HepG2 (cell line): ENCODE measurements around the gene ZDHHC18. TPM values are rescaled to one million over a fixed set of nuclear protein-coding genes. Genes with fewer than 3 reads are reported as not detected.

Experiments used
- DPF2 ChIP-seq: sonication (generic); formaldehyde crosslinking; IDR thresholded peaks from 2 replicates; pipeline ENCODE4 v1.4.0; 2020; ENCODE audit warnings: mild to moderate bottlenecking, low read depth, missing genetic modification reagents, borderline replicate concordance
- EED ChIP-seq: sonication (generic); formaldehyde crosslinking; IDR thresholded peaks from 2 replicates; pipeline ENCODE4 v1.5.0; 2020; ENCODE audit warnings: mild to moderate bottlenecking, missing genetic modification reagents
- GATAD2A ChIP-seq: IDR thresholded peaks from 2 replicates; pipeline ENCODE4 v1.6.1; 2016
- ISL2 ChIP-seq: sonication (generic); formaldehyde crosslinking; IDR thresholded peaks from 2 replicates; pipeline ENCODE4 v1.5.0; 2020; ENCODE audit warnings: missing genetic modification reagents
- KDM5B ChIP-seq: sonication (generic); formaldehyde crosslinking; IDR thresholded peaks from 2 replicates; pipeline ENCODE4 v1.4.0; 2020; ENCODE audit warnings: missing genetic modification reagents, mild to moderate bottlenecking, borderline replicate concordance
- MLX ChIP-seq: IDR thresholded peaks from 2 replicates; pipeline ENCODE4 v1.6.1; 2016
- PAX8 ChIP-seq: sonication (generic); formaldehyde crosslinking; IDR thresholded peaks from 2 replicates; pipeline ENCODE4 v1.8.0; 2022; ENCODE audit warnings: mild to moderate bottlenecking, missing genetic modification reagents, borderline replicate concordance
- RORA ChIP-seq: sonication (generic); formaldehyde crosslinking; IDR thresholded peaks from 2 replicates; pipeline ENCODE4 v1.5.0; 2020; ENCODE audit warnings: mild to moderate bottlenecking, missing genetic modification reagents, moderate library complexity
- SPEN ChIP-seq: sonication (generic); formaldehyde crosslinking; IDR thresholded peaks from 2 replicates; pipeline ENCODE4 v1.5.1; 2020; ENCODE audit warnings: low read depth, mild to moderate bottlenecking, missing genetic modification reagents
- SRY ChIP-seq: sonication (generic); formaldehyde crosslinking; IDR thresholded peaks from 2 replicates; pipeline ENCODE4 v1.8.0; 2022; ENCODE audit warnings: mild to moderate bottlenecking, missing genetic modification reagents
- THAP9 ChIP-seq: sonication (generic); formaldehyde crosslinking; IDR thresholded peaks from 2 replicates; pipeline ENCODE4; 2020; ENCODE audit warnings: missing genetic modification reagents, mild to moderate bottlenecking, borderline replicate concordance
- ZNF333 ChIP-seq: sonication (generic); formaldehyde crosslinking; IDR thresholded peaks from 2 replicates; pipeline ENCODE4 v1.4.0; 2020; ENCODE audit warnings: mild to moderate bottlenecking, missing genetic modification reagents, borderline replicate concordance
- ZNF350 ChIP-seq: sonication (generic); formaldehyde crosslinking; IDR thresholded peaks from 2 replicates; pipeline ENCODE4 v1.4.0; 2020; ENCODE audit warnings: mild to moderate bottlenecking, low read depth, missing genetic modification reagents, borderline replicate concordance
- ZNF737 ChIP-seq: sonication (generic); formaldehyde crosslinking; IDR thresholded peaks from 2 replicates; pipeline ENCODE4 v1.5.0; 2020; ENCODE audit warnings: missing genetic modification reagents, mild to moderate bottlenecking, borderline replicate concordance
- ZNF766 ChIP-seq: sonication (generic); formaldehyde crosslinking; IDR thresholded peaks from 2 replicates; pipeline ENCODE4 v1.5.0; 2020; ENCODE audit warnings: missing genetic modification reagents, borderline replicate concordance
- ZNF792 ChIP-seq: IDR thresholded peaks from 2 replicates; pipeline ENCODE4 v1.6.1; 2016
- polyA plus RNA-seq, 8 experiments: library from polyadenylated mRNA; depleted of rRNA in 3 of 8; stranded (reverse) in 7 of 8; unstranded in 1 of 8; fragments of >200 nt; fragmentation: Illumina TruSeq in 4 of 8; extraction: Trizol in 4 of 8; gene quantifications; 2 replicates each; pipeline versions ENCODE4 v1.2.1 to v1.2.3, GENCODE V29; 2011 to 2016; ENCODE audit warnings: low read depth in 4 of 8, missing spikeins in 1 of 8, mixed read lengths in 1 of 8; ENCODE audit not compliant: insufficient read depth in 1 of 8
- total RNA-seq, 5 experiments: library from RNA; depleted of rRNA; stranded (reverse); fragments of >200 nt; fragmentation: Illumina TruSeq; extraction: Trizol; gene quantifications; 2 replicates each; pipeline ENCODE4 v1.2.3, GENCODE V29; 2016; ENCODE audit warnings: low read depth in 1 of 5
- TF ChIP-seq, protein P1 (sequence below): IDR thresholded peaks from 2 replicates; pipeline ENCODE4 v1.6.1; 2012; ENCODE audit warnings: low read depth, low read length, improper control_type of control experiment
- TF ChIP-seq, protein P2 (sequence below): sonication (generic); formaldehyde crosslinking; IDR thresholded peaks from 2 replicates; pipeline ENCODE4 v1.5.1; 2020; ENCODE audit warnings: mild to moderate bottlenecking, missing genetic modification reagents
- TF ChIP-seq, protein P3 (sequence below): IDR thresholded peaks from 2 replicates; pipeline ENCODE4 v1.6.1; 2016; ENCODE audit warnings: mild to moderate bottlenecking

The ZDHHC18 gene
- total and polyA plus RNA-seq, 2 of the 13 experiments (the other 11 are each of a cell fraction or from before 2014, with no cell fraction given), result 13.2 to 35.3 TPM

- no peak for TF ChIP-seq THAP9 (CRISPR knock-in tag)
- TF ChIP-seq SPEN (CRISPR knock-in tag), result no peak
- TF ChIP-seq, protein P1, sequence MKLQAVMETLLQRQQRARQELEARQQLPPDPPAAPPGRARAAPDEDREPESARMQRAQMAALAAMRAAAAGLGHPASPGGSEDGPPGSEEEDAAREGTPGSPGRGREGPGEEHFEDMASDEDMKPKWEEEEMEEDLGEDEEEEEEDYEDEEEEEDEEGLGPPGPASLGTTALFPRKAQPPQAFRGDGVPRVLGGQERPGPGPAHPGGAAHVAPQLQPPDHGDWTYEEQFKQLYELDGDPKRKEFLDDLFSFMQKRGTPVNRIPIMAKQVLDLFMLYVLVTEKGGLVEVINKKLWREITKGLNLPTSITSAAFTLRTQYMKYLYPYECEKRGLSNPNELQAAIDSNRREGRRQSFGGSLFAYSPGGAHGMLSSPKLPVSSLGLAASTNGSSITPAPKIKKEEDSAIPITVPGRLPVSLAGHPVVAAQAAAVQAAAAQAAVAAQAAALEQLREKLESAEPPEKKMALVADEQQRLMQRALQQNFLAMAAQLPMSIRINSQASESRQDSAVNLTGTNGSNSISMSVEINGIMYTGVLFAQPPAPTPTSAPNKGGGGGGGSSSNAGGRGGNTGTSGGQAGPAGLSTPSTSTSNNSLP, result no peak
- no peak for TF ChIP-seq ZNF333
- TF ChIP-seq, protein P2, sequence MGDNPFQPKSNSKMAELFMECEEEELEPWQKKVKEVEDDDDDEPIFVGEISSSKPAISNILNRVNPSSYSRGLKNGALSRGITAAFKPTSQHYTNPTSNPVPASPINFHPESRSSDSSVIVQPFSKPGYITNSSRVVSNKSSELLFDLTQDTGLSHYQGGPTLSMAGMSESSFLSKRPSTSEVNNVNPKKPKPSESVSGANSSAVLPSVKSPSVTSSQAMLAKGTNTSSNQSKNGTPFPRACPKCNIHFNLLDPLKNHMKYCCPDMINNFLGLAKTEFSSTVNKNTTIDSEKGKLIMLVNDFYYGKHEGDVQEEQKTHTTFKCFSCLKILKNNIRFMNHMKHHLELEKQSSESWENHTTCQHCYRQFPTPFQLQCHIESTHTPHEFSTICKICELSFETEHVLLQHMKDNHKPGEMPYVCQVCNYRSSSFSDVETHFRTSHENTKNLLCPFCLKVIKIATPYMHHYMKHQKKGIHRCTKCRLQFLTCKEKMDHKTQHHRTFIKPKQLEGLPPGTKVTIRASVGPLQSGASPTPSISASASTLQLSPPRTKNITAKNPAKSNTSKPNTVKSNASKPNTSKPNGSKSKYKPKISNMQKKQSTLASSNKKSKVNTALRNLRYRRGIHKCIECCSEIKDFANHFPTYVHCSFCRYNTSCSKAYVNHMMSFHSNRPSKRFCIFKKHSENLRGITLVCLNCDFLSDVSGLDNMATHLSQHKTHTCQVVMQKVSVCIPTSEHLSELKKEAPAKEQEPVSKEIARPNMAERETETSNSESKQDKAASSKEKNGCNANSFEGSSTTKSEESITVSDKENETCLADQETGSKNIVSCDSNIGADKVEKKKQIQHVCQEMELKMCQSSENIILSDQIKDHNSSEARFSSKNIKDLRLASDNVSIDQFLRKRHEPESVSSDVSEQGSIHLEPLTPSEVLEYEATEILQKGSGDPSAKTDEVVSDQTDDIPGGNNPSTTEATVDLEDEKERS (CRISPR knock-in tag), result no peak
- TF ChIP-seq, protein P3, sequence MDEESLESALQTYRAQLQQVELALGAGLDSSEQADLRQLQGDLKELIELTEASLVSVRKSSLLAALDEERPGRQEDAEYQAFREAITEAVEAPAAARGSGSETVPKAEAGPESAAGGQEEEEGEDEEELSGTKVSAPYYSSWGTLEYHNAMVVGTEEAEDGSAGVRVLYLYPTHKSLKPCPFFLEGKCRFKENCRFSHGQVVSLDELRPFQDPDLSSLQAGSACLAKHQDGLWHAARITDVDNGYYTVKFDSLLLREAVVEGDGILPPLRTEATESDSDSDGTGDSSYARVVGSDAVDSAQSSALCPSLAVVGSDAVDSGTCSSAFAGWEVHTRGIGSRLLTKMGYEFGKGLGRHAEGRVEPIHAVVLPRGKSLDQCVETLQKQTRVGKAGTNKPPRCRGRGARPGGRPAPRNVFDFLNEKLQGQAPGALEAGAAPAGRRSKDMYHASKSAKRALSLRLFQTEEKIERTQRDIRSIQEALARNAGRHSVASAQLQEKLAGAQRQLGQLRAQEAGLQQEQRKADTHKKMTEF (CRISPR knock-in tag), result peak; percentile 30; the same call in 1 of the 2 replicates
- TF ChIP-seq KDM5B (CRISPR knock-in tag), result no peak
- no peak for TF ChIP-seq RORA (CRISPR knock-in tag)
- TF ChIP-seq ZNF737 (CRISPR knock-in tag), result no peak
- TF ChIP-seq DPF2 (CRISPR knock-in tag), result no peak
- no peak for TF ChIP-seq MLX (CRISPR knock-in tag)
- TF ChIP-seq PAX8 (CRISPR knock-in tag), result no peak
- peak; percentile 55; the same call in 1 of the 2 replicates for TF ChIP-seq ZNF792 (CRISPR knock-in tag)
- TF ChIP-seq GATAD2A (CRISPR knock-in tag), result peak; percentile 49
- TF ChIP-seq ZNF350 (CRISPR knock-in tag), result no peak
- TF ChIP-seq ZNF766, result no peak
- TF ChIP-seq ISL2 (CRISPR knock-in tag), result no peak
- no peak for TF ChIP-seq SRY (CRISPR knock-in tag)
- TF ChIP-seq EED (CRISPR knock-in tag), result no peak
Measured at GRCh38 chr1:26862781-26863684, 36.5 kb downstream of the ZDHHC18 start, which contains the start of gene SFN (continued).
